LNCaP clone FGC (cell line): Measurements from ENCODE around the gene SLC6A12.

Source experiments
- DNase-seq: peaks from one replicate; pipeline ENCODE4 v3.0.0-alpha.2; 2011; ENCODE audit warnings: low read depth
- H3K4me3 ChIP-seq: 2 replicates; pipeline ENCODE4 v1.5.1; 2011; ENCODE audit warnings: mild to moderate bottlenecking, low read depth, low read length, control low read depth
- TF ChIP-seq, protein P1 (sequence below): IDR thresholded peaks from 2 replicates; pipeline ENCODE4 v1.5.1; 2012; ENCODE audit warnings: mild to moderate bottlenecking; ENCODE audit not compliant: control insufficient read depth, insufficient read depth; ENCODE audit errors: extremely low read depth

The SLC6A12 gene

DNA sequence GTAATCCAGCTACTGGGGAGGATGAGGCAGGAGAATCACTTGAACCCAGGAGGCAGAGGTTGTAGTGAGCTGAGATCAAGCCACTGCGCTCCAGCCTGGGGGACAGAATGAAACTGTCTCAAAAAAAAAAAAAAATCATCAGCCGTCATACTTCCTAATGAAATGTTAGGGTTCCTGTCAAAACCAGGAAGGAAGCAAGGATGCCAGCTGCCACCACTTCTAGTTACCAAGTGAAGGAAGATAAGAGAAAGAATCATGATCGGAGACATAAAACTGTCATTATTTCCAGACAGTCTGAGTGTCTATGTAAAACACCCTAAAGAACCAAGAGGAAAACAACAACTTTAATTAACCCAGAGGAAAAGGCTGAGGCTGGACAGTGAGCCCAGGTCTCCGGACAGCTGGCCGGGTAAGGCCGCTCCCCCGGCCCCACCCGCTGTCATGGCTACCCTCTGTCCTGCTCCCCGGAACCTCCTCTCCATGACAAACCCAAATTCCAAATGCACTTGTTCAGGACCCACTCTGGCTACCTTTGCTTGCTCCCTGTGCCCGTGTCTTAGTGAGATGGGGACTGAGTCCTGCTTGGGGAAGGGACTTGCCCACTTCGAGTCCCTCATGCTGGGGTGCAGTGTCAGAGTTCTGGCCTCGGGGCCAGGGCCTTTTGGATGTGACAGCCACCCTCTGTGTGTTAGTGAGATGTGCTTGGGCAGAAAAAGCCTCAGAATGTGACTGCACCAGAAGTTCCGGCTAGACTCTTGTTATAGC lies 29.0 kb downstream of the SLC6A12 start:
- no peak overlapping the region for H3K4me3 ChIP-seq
- DNase-seq = no peak
- TF ChIP-seq, protein P1, sequence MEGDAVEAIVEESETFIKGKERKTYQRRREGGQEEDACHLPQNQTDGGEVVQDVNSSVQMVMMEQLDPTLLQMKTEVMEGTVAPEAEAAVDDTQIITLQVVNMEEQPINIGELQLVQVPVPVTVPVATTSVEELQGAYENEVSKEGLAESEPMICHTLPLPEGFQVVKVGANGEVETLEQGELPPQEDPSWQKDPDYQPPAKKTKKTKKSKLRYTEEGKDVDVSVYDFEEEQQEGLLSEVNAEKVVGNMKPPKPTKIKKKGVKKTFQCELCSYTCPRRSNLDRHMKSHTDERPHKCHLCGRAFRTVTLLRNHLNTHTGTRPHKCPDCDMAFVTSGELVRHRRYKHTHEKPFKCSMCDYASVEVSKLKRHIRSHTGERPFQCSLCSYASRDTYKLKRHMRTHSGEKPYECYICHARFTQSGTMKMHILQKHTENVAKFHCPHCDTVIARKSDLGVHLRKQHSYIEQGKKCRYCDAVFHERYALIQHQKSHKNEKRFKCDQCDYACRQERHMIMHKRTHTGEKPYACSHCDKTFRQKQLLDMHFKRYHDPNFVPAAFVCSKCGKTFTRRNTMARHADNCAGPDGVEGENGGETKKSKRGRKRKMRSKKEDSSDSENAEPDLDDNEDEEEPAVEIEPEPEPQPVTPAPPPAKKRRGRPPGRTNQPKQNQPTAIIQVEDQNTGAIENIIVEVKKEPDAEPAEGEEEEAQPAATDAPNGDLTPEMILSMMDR = no peak

GRCh38 chr12:182381-182892 lies 31.5 kb downstream of the SLC6A12 start:
- TF ChIP-seq, protein P1 = no peak
- DNase-seq = no peak
- no peak overlapping the region for H3K4me3 ChIP-seq

- H3K4me3 ChIP-seq = no peak overlapping the region
- no peak for DNase-seq
- TF ChIP-seq, protein P1 = no peak
Measured at GRCh38 chr12:181921-182320, 32.0 kb downstream of the SLC6A12 start.

GRCh38 chr12:180445-180844 lies 33.5 kb downstream of the SLC6A12 start:
- TF ChIP-seq, protein P1 = no peak
- no peak overlapping the region for H3K4me3 ChIP-seq
- no peak for DNase-seq

- no peak overlapping the region for H3K4me3 ChIP-seq
- TF ChIP-seq, protein P1 = no peak
- no peak for DNase-seq
Measured at GRCh38 chr12:179885-180284, 34.1 kb downstream of the SLC6A12 start.

DNA sequence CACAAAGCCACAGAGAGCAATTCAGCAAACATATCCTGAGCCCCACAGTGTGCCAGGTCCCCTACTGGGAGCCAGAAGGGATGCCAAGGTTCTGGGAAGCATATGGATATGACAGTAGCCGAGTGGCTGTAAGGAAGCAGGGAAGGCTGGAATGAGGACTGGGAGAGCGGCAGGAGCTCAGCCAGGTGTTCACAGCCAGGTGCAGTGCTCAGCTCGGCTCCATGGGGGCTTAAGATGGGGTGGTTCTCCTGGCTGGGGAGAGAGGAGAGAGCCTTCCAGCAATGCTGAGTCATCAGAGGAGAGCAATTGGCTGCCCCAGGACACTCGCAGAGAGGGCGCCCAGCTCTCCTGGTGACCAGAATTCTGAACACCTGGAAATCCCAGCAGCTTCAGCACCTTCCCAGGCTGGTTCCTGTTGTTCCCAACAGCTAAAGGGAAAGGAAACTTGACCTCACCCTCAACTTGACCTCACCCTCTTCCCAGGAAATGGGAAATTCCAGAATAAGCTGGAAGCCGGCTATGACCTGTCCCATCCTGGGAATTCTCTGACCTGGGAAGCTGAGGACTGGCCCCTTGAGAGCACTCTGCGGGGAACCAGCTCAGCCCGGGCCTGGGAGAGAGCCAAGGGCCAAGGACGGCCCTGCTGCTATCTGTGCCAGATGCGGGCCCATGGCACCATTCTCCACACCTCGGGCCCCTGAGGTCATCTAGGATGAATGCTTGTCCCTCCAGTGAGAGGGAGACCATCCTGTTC lies 34.6 kb downstream of the SLC6A12 start:
- peak; percentile 25 for DNase-seq
- H3K4me3 ChIP-seq = no peak overlapping the region
- TF ChIP-seq, protein P1 = no peak
